Stimulated activated CD4-positive, alpha-beta T cell treated with anti-CD3 and anti-CD28 coated beads, TNF-alpha, amount 100 ng/mL, for 1 hour (primary cell): ENCODE data around the gene JADE2.

Source experiments
- DNase-seq, 3 donors: peaks; one replicate each; pipeline ENCODE4 v3.0.0-alpha.2; 2020; ENCODE audit warnings: low read depth in 3 of 3, low spot score in 1 of 3

JADE2 gene

DNA sequence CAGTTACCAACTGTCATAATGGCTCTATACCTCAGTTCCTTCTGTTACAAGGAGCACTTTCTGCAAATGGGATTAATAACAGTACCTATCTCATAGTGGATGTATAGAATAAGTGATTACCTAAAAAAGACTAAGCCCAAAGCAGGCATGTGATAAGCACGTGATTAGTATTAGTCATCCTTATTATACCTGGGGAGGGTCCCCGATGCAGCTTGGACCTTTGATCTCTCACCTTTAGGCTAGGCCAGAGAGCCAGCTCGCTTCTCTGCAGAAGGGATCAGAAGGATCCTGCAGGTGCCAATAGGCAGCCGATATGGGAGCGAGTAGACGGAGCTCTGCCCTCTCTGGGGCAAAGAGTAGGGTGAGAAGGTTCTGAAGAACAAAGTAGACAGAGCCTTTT, 4.0 kb downstream of the JADE2 start:
- DNase-seq: no peak

GRCh38 chr5:134530301-134531077, 5.0 kb downstream of the JADE2 start:
- no peak for DNase-seq

DNA sequence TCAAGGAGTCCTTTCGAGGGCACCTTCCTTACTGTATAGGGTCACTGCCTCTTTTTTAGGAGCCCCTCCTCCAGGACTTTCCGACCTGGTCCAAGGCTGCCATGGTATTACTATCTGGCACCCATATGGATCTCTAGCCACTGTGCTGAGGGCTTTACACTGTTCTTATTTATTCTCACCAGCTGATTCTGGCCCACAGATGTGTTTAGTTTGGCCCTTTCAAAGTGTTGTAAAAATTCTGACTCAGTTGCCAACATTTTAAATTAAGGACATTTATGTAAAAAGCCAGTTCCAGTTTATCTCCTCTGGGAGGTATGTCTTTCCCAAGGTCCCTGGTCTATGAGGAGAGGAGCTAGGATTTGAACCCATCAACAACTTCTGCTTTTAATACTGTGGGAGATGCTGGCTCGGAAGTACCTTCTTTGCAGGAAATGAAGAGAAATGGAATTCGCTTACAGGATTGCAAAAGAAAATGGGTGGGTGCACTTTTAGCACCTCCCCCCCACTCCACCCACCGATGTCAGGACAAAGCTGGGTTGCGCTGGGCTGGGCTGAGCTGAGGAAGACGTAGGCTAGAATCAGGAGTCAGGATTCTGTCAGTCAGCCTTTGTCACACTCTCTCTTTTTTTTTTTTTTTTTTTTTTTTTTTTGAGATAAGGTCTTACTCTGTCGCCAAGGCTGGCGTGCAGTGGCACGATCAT, 7.8 kb downstream of the JADE2 start:
- DNase-seq: no peak

DNA sequence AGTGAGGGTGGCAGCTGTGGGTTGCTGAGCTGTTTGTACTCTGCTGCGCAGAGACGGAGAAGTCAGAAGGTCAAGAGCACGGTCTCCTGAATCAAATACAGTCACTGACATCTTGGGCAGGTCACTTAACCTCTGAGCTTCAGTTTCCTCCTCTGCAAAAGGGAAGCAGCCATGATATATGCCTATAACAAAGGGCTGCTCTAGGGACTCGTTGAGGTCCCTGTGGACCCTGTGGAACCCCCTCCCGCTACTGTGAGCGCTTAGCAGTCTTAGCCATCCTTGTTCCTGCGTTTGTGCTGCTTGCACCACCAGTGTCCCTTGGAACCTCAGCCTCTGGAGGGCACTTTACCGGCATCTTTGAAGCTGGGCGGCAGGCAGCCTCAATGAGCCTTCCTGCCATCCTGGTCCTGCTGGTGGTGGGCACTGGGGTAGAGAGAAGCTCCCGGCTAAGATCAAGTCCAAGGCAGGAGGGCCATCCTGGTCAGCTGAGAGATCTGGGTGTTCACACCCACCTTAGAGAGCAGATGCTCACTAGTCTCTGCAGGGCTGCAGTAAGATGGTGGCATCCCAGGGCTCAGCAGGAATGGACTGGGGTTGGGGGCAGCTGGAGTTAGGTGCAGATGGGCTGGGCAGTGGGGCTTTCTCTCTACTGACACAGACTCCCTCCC, 8.7 kb downstream of the JADE2 start:
- DNase-seq: no peak

GRCh38 chr5:134534726-134535110, 9.2 kb downstream of the JADE2 start:
- DNase-seq: no peak

DNA sequence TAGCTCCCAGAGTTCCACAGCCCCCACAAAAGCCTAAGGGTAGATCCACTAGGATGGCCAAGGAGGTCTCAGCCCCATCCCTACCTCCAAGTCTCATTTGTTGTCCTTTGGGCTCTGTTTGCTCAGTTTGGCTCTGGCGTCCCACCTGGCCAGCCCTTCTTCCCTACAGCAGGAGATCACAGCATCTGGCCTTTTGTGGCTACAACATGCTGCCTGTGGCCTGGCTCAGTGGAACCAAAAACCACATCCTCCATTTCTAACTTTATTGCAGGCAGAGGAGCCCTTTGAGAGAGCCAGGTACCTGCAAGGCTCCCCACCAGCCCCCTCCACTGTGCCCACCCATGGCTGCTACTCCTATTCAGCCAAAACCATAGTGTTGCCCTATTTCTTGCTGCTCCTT, 11.4 kb downstream of the JADE2 start:
- DNase-seq: no peak

GRCh38 chr5:134537297-134537696, 11.8 kb downstream of the JADE2 start:
- DNase-seq: no peak

DNA sequence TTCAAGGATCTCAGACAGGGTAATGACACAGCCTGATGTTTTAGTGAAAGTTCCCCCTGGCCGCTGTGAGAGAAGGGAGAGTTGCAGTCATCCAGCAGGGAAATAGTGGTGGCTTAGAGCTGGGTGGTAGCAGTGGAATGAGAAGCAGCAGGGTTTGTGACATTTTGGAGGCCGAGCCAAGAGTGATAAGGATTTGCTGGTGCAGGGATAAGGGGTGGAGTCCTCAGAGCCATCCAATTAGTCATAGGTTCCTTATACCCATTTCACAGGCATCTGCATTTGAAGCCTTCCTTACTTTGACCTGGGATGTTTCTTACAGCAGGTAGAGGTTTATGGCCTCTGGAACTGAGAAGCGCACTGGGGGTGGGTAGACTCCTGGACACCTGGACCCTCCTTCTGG, 12.8 kb downstream of the JADE2 start:
- no peak for DNase-seq

GRCh38 chr5:134539732-134540131, 14.3 kb downstream of the JADE2 start:
- DNase-seq: no peak

GRCh38 chr5:134540747-134541733, 15.6 kb downstream of the JADE2 start:
- no peak for DNase-seq

DNA sequence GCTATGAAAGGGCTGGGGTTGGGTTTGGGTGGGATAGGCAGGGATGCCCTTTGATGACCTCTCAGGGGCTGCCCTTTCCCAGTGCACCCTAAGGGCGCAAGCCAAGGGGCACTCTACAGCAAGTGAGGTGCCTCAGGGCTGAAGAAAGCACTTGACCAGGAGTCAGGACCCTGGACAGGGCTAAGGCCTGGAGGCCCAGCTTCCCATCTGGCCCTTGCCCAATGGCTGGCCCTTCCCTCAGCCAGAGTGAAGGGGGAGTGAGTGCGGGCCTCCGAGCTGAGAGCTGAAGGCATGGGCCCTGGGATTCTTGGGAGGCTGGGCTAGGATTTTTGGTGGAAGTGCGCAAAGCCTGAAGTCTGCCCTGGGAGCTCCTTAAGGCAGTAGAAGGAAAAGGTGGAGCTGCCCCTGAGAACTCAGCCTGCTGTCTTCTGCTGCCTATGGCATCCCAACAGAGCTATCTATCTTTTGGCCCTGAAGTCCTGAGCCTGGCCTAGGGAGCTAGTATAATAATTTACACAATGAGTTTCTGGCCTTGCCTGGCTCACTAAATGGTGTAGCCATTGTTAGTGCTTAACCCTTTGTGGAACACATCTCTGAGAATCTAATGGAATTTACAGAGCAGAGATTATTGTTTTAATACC, 16.4 kb downstream of the JADE2 start:
- DNase-seq: no peak

GRCh38 chr5:134543820-134544614, 18.5 kb downstream of the JADE2 start:
- peak in 1 of 3 donors; percentile 20 for DNase-seq

- DNase-seq: no peak
Observed at GRCh38 chr5:134545070-134545868, 19.8 kb downstream of the JADE2 start.

GRCh38 chr5:134547066-134547465, 21.6 kb downstream of the JADE2 start:
- DNase-seq: no peak

- no peak for DNase-seq
Observed at GRCh38 chr5:134547579-134547978, 22.1 kb downstream of the JADE2 start.

DNA sequence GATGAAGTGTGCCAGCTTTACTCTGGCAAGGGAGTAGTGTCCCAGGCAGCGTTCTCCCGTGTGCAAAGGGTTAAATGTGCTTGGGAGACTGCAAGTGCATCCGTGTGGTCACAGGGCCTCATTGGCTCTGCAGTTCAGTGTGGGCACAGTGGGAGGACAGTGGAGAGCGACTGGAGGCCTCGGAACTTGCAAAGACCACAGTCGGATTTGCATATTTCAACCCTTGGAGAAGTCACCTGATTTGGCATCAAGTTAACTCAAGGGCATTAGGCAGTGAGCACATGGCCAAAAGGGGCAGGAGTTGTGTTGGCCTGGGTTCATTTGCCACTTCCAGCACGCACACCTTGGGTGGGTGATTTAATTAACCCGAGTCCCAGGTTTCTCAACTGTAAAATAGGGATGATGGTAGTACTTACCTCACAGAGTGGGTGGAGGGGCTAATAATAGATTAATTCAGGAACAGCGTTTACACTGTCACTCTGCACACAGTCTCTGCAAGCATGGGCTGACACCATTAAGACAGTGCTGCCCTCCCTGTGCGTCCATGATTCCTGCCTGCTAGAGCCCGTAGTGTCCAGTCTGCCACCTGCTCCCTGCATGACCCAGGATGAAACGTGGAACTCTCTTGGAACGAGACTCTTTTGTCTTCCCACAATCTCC, 22.7 kb downstream of the JADE2 start:
- DNase-seq: no peak

GRCh38 chr5:134549714-134550113, 24.2 kb downstream of the JADE2 start:
- no peak for DNase-seq
